ENCODE measurements around the gene TBL1X.

The TBL1X gene

GRCh38 chrX:9775930-9776329 is 311.1 kb downstream of the TBL1X start:
- peak overlapping the region; percentile 12 for H3K9ac ChIP-seq (ENCODE audit: low read depth, low read length, poor library complexity)
- WGBS, 2 donors (ENCODE audit: extremely low coverage in 2 of 2, insufficient read length in 2 of 2, insufficient replicate concordance in 1 of 2), result no CpG with 5 or more reads among the region's 8 CpGs
- DNase-seq (ENCODE audit: low spot score), result no peak

GRCh38 chrX:9781941-9782340 is 317.1 kb downstream of the TBL1X start:
- Histone ChIP-seq H3K36me3 (replicated peaks in 1 of 2; ENCODE audit: control insufficient read depth in 2 of 2, insufficient read depth in 2 of 2, low read length in 2 of 2) (no peaks in the 10 kb centered on the region), H3K18ac (ENCODE audit: low read length) (no peak overlapping the region), H3K9me3 (replicated peaks in 1 of 2; ENCODE audit: control insufficient read depth in 2 of 2, insufficient read depth in 1 of 2, low read depth in 1 of 2, low read length in 2 of 2) (peaks cover 0 to 2% of the 10 kb centered on the region in 2 donors), H2BK120ac (ENCODE audit: low read depth, low read length) (no peak overlapping the region), H3K79me1 (ENCODE audit: low read depth, low read length) (peaks cover 2% of the 10 kb centered on the region), H3K14ac (ENCODE audit: low read length) (no peak overlapping the region), H2AK5ac (ENCODE audit: low read depth, low read length) (no peak overlapping the region), H3K4me3 (ENCODE audit: low read length in 2 of 2) (no peak overlapping the region), H3K4ac (ENCODE audit: low read length) (no peak overlapping the region), H3K4me1 (ENCODE audit: control insufficient read depth in 2 of 2, insufficient read depth in 1 of 2, low read depth in 1 of 2, low read length in 2 of 2) (peaks cover 0 to 1% of the 10 kb centered on the region in 2 donors), H2BK15ac (ENCODE audit: low read length) (no peak overlapping the region), H3K9ac (ENCODE audit: low read depth, low read length, poor library complexity) (no peak overlapping the region), H2AFZ (ENCODE audit: low read length) (no peak overlapping the region), H3K27me3 (ENCODE audit: control insufficient read depth in 3 of 3, insufficient read depth in 3 of 3, low read depth in 1 of 3, low read length in 3 of 3) (no peaks in the 10 kb centered on the region), H3K4me2 (ENCODE audit: insufficient read depth, low read length, poor library complexity, severe bottlenecking) (no peak overlapping the region), H2BK12ac (ENCODE audit: low read length) (no peak overlapping the region), H2BK5ac (ENCODE audit: low read length) (no peak overlapping the region), H4K91ac (ENCODE audit: low read depth, low read length, poor library complexity) (no peak overlapping the region), H3K23ac (ENCODE audit: low read depth, low read length, poor library complexity) (no peak overlapping the region), H3K27ac (replicated peaks; ENCODE audit: low read length) (no peak overlapping the region), H4K8ac (ENCODE audit: low read depth, low read length) (no peak overlapping the region)
- no CpG with 5 or more reads among the region's 7 CpGs for WGBS, 2 donors (ENCODE audit: extremely low coverage in 2 of 2, insufficient read length in 2 of 2, insufficient replicate concordance in 1 of 2)
- DNase-seq (ENCODE audit: low spot score), result no peak

More at GRCh38 chrX:9775930-9776329, 311.1 kb downstream of the TBL1X start:
- peaks cover 2% of the 10 kb centered on the region for H3K79me1 ChIP-seq (ENCODE audit: low read depth, low read length)
- no peak overlapping the region for H3K14ac ChIP-seq (ENCODE audit: low read length)
- H4K8ac ChIP-seq (ENCODE audit: low read depth, low read length), result no peak overlapping the region
- H2AK5ac ChIP-seq (ENCODE audit: low read depth, low read length), result no peak overlapping the region
- H3K27ac ChIP-seq (replicated peaks; ENCODE audit: low read length), result no peak overlapping the region
- H2BK5ac ChIP-seq (ENCODE audit: low read length), result no peak overlapping the region
- no peak overlapping the region for H2BK12ac ChIP-seq (ENCODE audit: low read length)
- H3K18ac ChIP-seq (ENCODE audit: low read length), result no peak overlapping the region
- no peaks in the 10 kb centered on the region for H3K27me3 ChIP-seq (ENCODE audit: control insufficient read depth in 3 of 3, insufficient read depth in 3 of 3, low read depth in 1 of 3, low read length in 3 of 3)
- H2BK120ac ChIP-seq (ENCODE audit: low read depth, low read length), result no peak overlapping the region
- H3K4me2 ChIP-seq (ENCODE audit: insufficient read depth, low read length, poor library complexity, severe bottlenecking), result no peak overlapping the region
- no peak overlapping the region for H2AFZ ChIP-seq (ENCODE audit: low read length)
- no peak overlapping the region for H4K91ac ChIP-seq (ENCODE audit: low read depth, low read length, poor library complexity)
- peaks cover 5 to 6% of the 10 kb centered on the region in 2 donors for H3K4me1 ChIP-seq (ENCODE audit: control insufficient read depth in 2 of 2, insufficient read depth in 1 of 2, low read depth in 1 of 2, low read length in 2 of 2)
- H2BK15ac ChIP-seq (ENCODE audit: low read length), result no peak overlapping the region
- no peak overlapping the region for H3K4me3 ChIP-seq (ENCODE audit: low read length in 2 of 2)
- no peak overlapping the region for H3K4ac ChIP-seq (ENCODE audit: low read length)
- no peak overlapping the region for H3K23ac ChIP-seq (ENCODE audit: low read depth, low read length, poor library complexity)
- no peaks in the 10 kb centered on the region for H3K36me3 ChIP-seq (replicated peaks in 1 of 2; ENCODE audit: control insufficient read depth in 2 of 2, insufficient read depth in 2 of 2, low read length in 2 of 2)
- H3K9me3 ChIP-seq (replicated peaks in 1 of 2; ENCODE audit: control insufficient read depth in 2 of 2, insufficient read depth in 1 of 2, low read depth in 1 of 2, low read length in 2 of 2), result no peaks in the 10 kb centered on the region

GRCh38 chrX:9784332-9784731 is 319.5 kb downstream of the TBL1X start:
- H3K27me3 ChIP-seq (ENCODE audit: control insufficient read depth in 3 of 3, insufficient read depth in 3 of 3, low read depth in 1 of 3, low read length in 3 of 3), result no peaks in the 10 kb centered on the region
- no peak overlapping the region for H3K14ac ChIP-seq (ENCODE audit: low read length)
- no peak overlapping the region for H2BK15ac ChIP-seq (ENCODE audit: low read length)
- H2BK5ac ChIP-seq (ENCODE audit: low read length), result no peak overlapping the region
- no peak overlapping the region for H2AFZ ChIP-seq (ENCODE audit: low read length)
- no peak overlapping the region for H4K91ac ChIP-seq (ENCODE audit: low read depth, low read length, poor library complexity)
- H3K79me1 ChIP-seq (ENCODE audit: low read depth, low read length), result no peaks in the 10 kb centered on the region
- H4K8ac ChIP-seq (ENCODE audit: low read depth, low read length), result no peak overlapping the region
- H3K4me1 ChIP-seq (ENCODE audit: control insufficient read depth in 2 of 2, insufficient read depth in 1 of 2, low read depth in 1 of 2, low read length in 2 of 2), result peaks cover 3 to 8% of the 10 kb centered on the region in 2 donors
- DNase-seq (ENCODE audit: low spot score), result no peak
- no peaks in the 10 kb centered on the region for H3K36me3 ChIP-seq (replicated peaks in 1 of 2; ENCODE audit: control insufficient read depth in 2 of 2, insufficient read depth in 2 of 2, low read length in 2 of 2)
- H3K27ac ChIP-seq (replicated peaks; ENCODE audit: low read length), result no peak overlapping the region
- H2AK5ac ChIP-seq (ENCODE audit: low read depth, low read length), result no peak overlapping the region
- no peak overlapping the region for H3K4me3 ChIP-seq (ENCODE audit: low read length in 2 of 2)
- no peak overlapping the region for H2BK120ac ChIP-seq (ENCODE audit: low read depth, low read length)
- H3K4ac ChIP-seq (ENCODE audit: low read length), result no peak overlapping the region
- no CpG with 5 or more reads among the region's 8 CpGs for WGBS, 2 donors (ENCODE audit: extremely low coverage in 2 of 2, insufficient read length in 2 of 2, insufficient replicate concordance in 1 of 2)
- peaks cover 0 to 2% of the 10 kb centered on the region in 2 donors for H3K9me3 ChIP-seq (replicated peaks in 1 of 2; ENCODE audit: control insufficient read depth in 2 of 2, insufficient read depth in 1 of 2, low read depth in 1 of 2, low read length in 2 of 2)
- H3K23ac ChIP-seq (ENCODE audit: low read depth, low read length, poor library complexity), result no peak overlapping the region
- H3K18ac ChIP-seq (ENCODE audit: low read length), result no peak overlapping the region
- H3K4me2 ChIP-seq (ENCODE audit: insufficient read depth, low read length, poor library complexity, severe bottlenecking), result no peak overlapping the region
- no peak overlapping the region for H2BK12ac ChIP-seq (ENCODE audit: low read length)
- no peak overlapping the region for H3K9ac ChIP-seq (ENCODE audit: low read depth, low read length, poor library complexity)

- Histone ChIP-seq H3K4me3 (ENCODE audit: low read length in 2 of 2) (peak overlapping the region; percentile 75 to 88), H3K27ac (replicated peaks; ENCODE audit: low read length) (no peak overlapping the region), H4K8ac (ENCODE audit: low read depth, low read length) (no peak overlapping the region), H2BK5ac (ENCODE audit: low read length) (peak overlapping the region; percentile 39), H3K9me3 (replicated peaks in 1 of 2; ENCODE audit: control insufficient read depth in 2 of 2, insufficient read depth in 1 of 2, low read depth in 1 of 2, low read length in 2 of 2) (peaks cover 0 to 2% of the 10 kb centered on the region in 2 donors), H3K14ac (ENCODE audit: low read length) (no peak overlapping the region), H2BK15ac (ENCODE audit: low read length) (no peak overlapping the region), H2BK12ac (ENCODE audit: low read length) (no peak overlapping the region), H2AFZ (ENCODE audit: low read length) (peak overlapping the region; percentile 78), H2BK120ac (ENCODE audit: low read depth, low read length) (no peak overlapping the region), H3K79me1 (ENCODE audit: low read depth, low read length) (no peaks in the 10 kb centered on the region), H3K4me1 (ENCODE audit: control insufficient read depth in 2 of 2, insufficient read depth in 1 of 2, low read depth in 1 of 2, low read length in 2 of 2) (peaks cover 4 to 17% of the 10 kb centered on the region in 2 donors), H2AK5ac (ENCODE audit: low read depth, low read length) (no peak overlapping the region), H3K4ac (ENCODE audit: low read length) (no peak overlapping the region), H3K36me3 (replicated peaks in 1 of 2; ENCODE audit: control insufficient read depth in 2 of 2, insufficient read depth in 2 of 2, low read length in 2 of 2) (no peaks in the 10 kb centered on the region), H3K4me2 (ENCODE audit: insufficient read depth, low read length, poor library complexity, severe bottlenecking) (peak overlapping the region; percentile 54), H3K9ac (ENCODE audit: low read depth, low read length, poor library complexity) (peak overlapping the region; percentile 60), H4K91ac (ENCODE audit: low read depth, low read length, poor library complexity) (no peak overlapping the region), H3K18ac (ENCODE audit: low read length) (peak overlapping the region; percentile 87), H3K23ac (ENCODE audit: low read depth, low read length, poor library complexity) (no peak overlapping the region), H3K27me3 (ENCODE audit: control insufficient read depth in 3 of 3, insufficient read depth in 3 of 3, low read depth in 1 of 3, low read length in 3 of 3) (no peaks in the 10 kb centered on the region)
- DNase-seq (ENCODE audit: low spot score), result no peak
- no CpG with 5 or more reads among the region's 58 CpGs for WGBS, 2 donors (ENCODE audit: extremely low coverage in 2 of 2, insufficient read length in 2 of 2, insufficient replicate concordance in 1 of 2)
Observed at GRCh38 chrX:9785254-9785943, 320.5 kb downstream of the TBL1X start.

Data from neuronal stem cell (in vitro differentiated cells).